ENCODE measurements around the gene PLCXD3.

PLCXD3 gene

DNA sequence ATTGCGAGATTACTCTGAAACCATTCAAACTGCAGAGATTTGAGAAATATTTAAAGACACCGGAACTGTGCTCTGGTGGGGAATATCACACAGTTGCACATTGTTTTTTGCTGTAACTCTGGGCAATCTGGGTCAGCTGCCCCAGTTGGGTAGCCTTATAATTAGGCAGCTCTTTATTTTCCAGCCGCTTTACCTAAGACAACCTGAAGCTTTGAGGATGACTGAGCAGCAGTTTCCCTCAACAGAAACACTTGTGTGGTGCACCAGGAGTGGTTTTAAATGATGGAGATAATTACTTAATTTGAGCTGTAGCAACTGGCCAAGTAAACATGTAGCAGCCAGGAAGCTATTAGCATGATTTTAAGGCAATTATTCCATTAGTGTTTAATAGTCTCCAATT is 2.9 kb downstream of the PLCXD3 start:
- no peaks in the 10 kb centered on the region for H3K9me3 ChIP-seq (ENCODE audit: control insufficient read depth, insufficient read depth, low read depth, low read length)
- ChIA-PET POLR2A (no interaction called here), CTCF (no interaction called here)

DNA sequence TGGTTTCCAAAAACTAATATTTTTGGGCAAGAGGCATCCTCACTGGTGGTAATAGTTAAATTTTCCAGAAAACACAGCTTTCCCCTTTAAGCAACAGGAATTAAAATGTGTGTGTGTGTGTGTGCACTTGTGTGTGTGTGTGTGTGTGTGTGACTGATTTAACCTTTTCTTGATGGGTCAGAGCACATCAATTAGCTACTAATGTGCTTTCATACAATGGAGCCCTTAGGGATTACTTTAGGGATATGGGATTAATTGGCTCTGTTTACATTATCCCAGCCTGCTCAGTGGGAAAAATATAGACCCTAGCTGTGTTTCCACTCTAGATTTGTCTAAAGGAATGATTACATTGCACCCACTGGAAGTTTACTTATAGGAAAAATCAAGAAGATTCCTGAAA is 6.5 kb downstream of the PLCXD3 start:
- H3K36me3 ChIP-seq (ENCODE audit: control insufficient read depth in 2 of 2, insufficient read depth in 1 of 2, low read length in 2 of 2), result no peaks in the 10 kb centered on the region
- no peak overlapping the region for H3K4me3 ChIP-seq (ENCODE audit: low read depth, low read length)
- ChIA-PET POLR2A (no interaction called here), CTCF (interaction anchor here (0.7 kb wide), 1 partner anchor 334 kb away, joined by 4 read pairs; no protein-coding TSS in a partner anchor)
- TF ChIP-seq, protein P1, sequence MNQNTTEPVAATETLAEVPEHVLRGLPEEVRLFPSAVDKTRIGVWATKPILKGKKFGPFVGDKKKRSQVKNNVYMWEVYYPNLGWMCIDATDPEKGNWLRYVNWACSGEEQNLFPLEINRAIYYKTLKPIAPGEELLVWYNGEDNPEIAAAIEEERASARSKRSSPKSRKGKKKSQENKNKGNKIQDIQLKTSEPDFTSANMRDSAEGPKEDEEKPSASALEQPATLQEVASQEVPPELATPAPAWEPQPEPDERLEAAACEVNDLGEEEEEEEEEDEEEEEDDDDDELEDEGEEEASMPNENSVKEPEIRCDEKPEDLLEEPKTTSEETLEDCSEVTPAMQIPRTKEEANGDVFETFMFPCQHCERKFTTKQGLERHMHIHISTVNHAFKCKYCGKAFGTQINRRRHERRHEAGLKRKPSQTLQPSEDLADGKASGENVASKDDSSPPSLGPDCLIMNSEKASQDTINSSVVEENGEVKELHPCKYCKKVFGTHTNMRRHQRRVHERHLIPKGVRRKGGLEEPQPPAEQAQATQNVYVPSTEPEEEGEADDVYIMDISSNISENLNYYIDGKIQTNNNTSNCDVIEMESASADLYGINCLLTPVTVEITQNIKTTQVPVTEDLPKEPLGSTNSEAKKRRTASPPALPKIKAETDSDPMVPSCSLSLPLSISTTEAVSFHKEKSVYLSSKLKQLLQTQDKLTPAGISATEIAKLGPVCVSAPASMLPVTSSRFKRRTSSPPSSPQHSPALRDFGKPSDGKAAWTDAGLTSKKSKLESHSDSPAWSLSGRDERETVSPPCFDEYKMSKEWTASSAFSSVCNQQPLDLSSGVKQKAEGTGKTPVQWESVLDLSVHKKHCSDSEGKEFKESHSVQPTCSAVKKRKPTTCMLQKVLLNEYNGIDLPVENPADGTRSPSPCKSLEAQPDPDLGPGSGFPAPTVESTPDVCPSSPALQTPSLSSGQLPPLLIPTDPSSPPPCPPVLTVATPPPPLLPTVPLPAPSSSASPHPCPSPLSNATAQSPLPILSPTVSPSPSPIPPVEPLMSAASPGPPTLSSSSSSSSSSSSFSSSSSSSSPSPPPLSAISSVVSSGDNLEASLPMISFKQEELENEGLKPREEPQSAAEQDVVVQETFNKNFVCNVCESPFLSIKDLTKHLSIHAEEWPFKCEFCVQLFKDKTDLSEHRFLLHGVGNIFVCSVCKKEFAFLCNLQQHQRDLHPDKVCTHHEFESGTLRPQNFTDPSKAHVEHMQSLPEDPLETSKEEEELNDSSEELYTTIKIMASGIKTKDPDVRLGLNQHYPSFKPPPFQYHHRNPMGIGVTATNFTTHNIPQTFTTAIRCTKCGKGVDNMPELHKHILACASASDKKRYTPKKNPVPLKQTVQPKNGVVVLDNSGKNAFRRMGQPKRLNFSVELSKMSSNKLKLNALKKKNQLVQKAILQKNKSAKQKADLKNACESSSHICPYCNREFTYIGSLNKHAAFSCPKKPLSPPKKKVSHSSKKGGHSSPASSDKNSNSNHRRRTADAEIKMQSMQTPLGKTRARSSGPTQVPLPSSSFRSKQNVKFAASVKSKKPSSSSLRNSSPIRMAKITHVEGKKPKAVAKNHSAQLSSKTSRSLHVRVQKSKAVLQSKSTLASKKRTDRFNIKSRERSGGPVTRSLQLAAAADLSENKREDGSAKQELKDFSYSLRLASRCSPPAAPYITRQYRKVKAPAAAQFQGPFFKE (tag by site-specific recombination; IDR thresholded peaks at IDR 0.05; ENCODE audit: borderline replicate concordance), result no peak
- TF ChIP-seq, protein P2, sequence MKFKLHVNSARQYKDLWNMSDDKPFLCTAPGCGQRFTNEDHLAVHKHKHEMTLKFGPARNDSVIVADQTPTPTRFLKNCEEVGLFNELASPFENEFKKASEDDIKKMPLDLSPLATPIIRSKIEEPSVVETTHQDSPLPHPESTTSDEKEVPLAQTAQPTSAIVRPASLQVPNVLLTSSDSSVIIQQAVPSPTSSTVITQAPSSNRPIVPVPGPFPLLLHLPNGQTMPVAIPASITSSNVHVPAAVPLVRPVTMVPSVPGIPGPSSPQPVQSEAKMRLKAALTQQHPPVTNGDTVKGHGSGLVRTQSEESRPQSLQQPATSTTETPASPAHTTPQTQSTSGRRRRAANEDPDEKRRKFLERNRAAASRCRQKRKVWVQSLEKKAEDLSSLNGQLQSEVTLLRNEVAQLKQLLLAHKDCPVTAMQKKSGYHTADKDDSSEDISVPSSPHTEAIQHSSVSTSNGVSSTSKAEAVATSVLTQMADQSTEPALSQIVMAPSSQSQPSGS (tag by site-specific recombination; IDR thresholded peaks at IDR 0.05; ENCODE audit: low read depth), result no peak
- TF ChIP-seq ZNF211 (tag by site-specific recombination; IDR thresholded peaks at IDR 0.05; ENCODE audit: low read depth) (no peak), FEZF1 (tag by site-specific recombination; IDR thresholded peaks at IDR 0.05) (no peak), ZNF777 (tag by site-specific recombination; IDR thresholded peaks at IDR 0.05; ENCODE audit: borderline replicate concordance) (no peak), ZNF670 (tag by site-specific recombination; IDR thresholded peaks at IDR 0.05; ENCODE audit: low read depth) (no peak), ZFP3 (tag by site-specific recombination; IDR thresholded peaks at IDR 0.05; ENCODE audit: low read depth) (no peak), REPIN1 (tag by site-specific recombination; IDR thresholded peaks at IDR 0.05; ENCODE audit: low read depth) (no peak), ZIC2 (tag by site-specific recombination; IDR thresholded peaks at IDR 0.05) (no peak), ZNF394 (tag by site-specific recombination; IDR thresholded peaks at IDR 0.05; ENCODE audit: borderline replicate concordance) (no peak), ZNF140 (tag by site-specific recombination; IDR thresholded peaks at IDR 0.05) (no peak), ZNF146 (tag by site-specific recombination; IDR thresholded peaks at IDR 0.05) (no peak), ZNF223 (tag by site-specific recombination; IDR thresholded peaks at IDR 0.05) (no peak)
- TF ChIP-seq, protein P3, sequence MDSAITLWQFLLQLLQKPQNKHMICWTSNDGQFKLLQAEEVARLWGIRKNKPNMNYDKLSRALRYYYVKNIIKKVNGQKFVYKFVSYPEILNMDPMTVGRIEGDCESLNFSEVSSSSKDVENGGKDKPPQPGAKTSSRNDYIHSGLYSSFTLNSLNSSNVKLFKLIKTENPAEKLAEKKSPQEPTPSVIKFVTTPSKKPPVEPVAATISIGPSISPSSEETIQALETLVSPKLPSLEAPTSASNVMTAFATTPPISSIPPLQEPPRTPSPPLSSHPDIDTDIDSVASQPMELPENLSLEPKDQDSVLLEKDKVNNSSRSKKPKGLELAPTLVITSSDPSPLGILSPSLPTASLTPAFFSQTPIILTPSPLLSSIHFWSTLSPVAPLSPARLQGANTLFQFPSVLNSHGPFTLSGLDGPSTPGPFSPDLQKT (IDR thresholded peaks at IDR 0.05; ENCODE audit: borderline replicate concordance, low read depth, low read length), result no peak
- TF ChIP-seq, protein P4, sequence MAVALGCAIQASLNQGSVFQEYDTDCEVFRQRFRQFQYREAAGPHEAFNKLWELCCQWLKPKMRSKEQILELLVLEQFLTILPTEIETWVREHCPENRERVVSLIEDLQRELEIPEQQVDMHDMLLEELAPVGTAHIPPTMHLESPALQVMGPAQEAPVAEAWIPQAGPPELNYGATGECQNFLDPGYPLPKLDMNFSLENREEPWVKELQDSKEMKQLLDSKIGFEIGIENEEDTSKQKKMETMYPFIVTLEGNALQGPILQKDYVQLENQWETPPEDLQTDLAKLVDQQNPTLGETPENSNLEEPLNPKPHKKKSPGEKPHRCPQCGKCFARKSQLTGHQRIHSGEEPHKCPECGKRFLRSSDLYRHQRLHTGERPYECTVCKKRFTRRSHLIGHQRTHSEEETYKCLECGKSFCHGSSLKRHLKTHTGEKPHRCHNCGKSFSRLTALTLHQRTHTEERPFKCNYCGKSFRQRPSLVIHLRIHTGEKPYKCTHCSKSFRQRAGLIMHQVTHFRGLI (tag by site-specific recombination; IDR thresholded peaks at IDR 0.05), result no peak
- TF ChIP-seq, protein P5, sequence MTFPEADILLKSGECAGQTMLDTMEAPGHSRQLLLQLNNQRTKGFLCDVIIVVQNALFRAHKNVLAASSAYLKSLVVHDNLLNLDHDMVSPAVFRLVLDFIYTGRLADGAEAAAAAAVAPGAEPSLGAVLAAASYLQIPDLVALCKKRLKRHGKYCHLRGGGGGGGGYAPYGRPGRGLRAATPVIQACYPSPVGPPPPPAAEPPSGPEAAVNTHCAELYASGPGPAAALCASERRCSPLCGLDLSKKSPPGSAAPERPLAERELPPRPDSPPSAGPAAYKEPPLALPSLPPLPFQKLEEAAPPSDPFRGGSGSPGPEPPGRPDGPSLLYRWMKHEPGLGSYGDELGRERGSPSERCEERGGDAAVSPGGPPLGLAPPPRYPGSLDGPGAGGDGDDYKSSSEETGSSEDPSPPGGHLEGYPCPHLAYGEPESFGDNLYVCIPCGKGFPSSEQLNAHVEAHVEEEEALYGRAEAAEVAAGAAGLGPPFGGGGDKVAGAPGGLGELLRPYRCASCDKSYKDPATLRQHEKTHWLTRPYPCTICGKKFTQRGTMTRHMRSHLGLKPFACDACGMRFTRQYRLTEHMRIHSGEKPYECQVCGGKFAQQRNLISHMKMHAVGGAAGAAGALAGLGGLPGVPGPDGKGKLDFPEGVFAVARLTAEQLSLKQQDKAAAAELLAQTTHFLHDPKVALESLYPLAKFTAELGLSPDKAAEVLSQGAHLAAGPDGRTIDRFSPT (tag by site-specific recombination; IDR thresholded peaks at IDR 0.05), result no peak
- TF ChIP-seq, protein P6, sequence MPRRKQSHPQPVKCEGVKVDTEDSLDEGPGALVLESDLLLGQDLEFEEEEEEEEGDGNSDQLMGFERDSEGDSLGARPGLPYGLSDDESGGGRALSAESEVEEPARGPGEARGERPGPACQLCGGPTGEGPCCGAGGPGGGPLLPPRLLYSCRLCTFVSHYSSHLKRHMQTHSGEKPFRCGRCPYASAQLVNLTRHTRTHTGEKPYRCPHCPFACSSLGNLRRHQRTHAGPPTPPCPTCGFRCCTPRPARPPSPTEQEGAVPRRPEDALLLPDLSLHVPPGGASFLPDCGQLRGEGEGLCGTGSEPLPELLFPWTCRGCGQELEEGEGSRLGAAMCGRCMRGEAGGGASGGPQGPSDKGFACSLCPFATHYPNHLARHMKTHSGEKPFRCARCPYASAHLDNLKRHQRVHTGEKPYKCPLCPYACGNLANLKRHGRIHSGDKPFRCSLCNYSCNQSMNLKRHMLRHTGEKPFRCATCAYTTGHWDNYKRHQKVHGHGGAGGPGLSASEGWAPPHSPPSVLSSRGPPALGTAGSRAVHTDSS (tag by site-specific recombination; IDR thresholded peaks at IDR 0.05), result no peak
- H3K4me1 ChIP-seq (ENCODE audit: control insufficient read depth, insufficient read depth, low read length), result no peaks in the 10 kb centered on the region
- H3K27ac ChIP-seq (ENCODE audit: extremely low read depth, low read depth, low read length), result no peak overlapping the region
- H3K9me3 ChIP-seq (ENCODE audit: control insufficient read depth, insufficient read depth, low read depth, low read length), result no peaks in the 10 kb centered on the region

More for the DNA sequence above, 2.9 kb downstream of the PLCXD3 start:
- H3K4me1 ChIP-seq (ENCODE audit: control insufficient read depth, insufficient read depth, low read length), result peaks cover 3% of the 10 kb centered on the region; the same call in 1 of the 2 replicates
- no peak overlapping the region for H3K4me3 ChIP-seq (ENCODE audit: low read depth, low read length)
- no peaks in the 10 kb centered on the region for H3K36me3 ChIP-seq (ENCODE audit: control insufficient read depth in 2 of 2, insufficient read depth in 1 of 2, low read length in 2 of 2)
- no peak for TF ChIP-seq ZNF624 (tag by site-specific recombination; IDR thresholded peaks at IDR 0.05)
- no peak for TF ChIP-seq ZNF48 (tag by site-specific recombination; IDR thresholded peaks at IDR 0.05)
- no peak for TF ChIP-seq ZNF777 (tag by site-specific recombination; IDR thresholded peaks at IDR 0.05; ENCODE audit: borderline replicate concordance)
- TF ChIP-seq ZBTB7A (tag by site-specific recombination; IDR thresholded peaks at IDR 0.05; ENCODE audit: low read depth), result no peak
- TF ChIP-seq OVOL3 (tag by site-specific recombination; IDR thresholded peaks at IDR 0.05), result no peak
- TF ChIP-seq ZNF223 (tag by site-specific recombination; IDR thresholded peaks at IDR 0.05), result no peak
- no peak overlapping the region for H3K27ac ChIP-seq (ENCODE audit: extremely low read depth, low read depth, low read length)

Data from HEK293 (cell line).